ENCODE data around the gene TBCD.
"Not testable (repeated sequence)": the region's sequence is repeated elsewhere in the genome, so short reads cannot be mapped to it uniquely, and the experiment has no call there.

TBCD gene

GRCh38 chr17:82736511-82737185 lies 15.2 kb upstream of the TBCD start:
- TF ChIP-seq CTCF (IDR thresholded peaks at IDR 0.05; ENCODE audit: low read depth, low read length): no peak
- H3K4me1 ChIP-seq: no peaks in the 10 kb centered on the region
- no peak overlapping the region for H3K4me3 ChIP-seq (ENCODE audit: low read depth, low read length)
- peaks cover 3% of the 10 kb centered on the region; the same call in 1 of the 2 replicates for H3K36me3 ChIP-seq
- no peaks in the 10 kb centered on the region; the same call in 1 of the 2 replicates for H3K9me3 ChIP-seq
- no peak for DNase-seq
- H3K27me3 ChIP-seq: no peaks in the 10 kb centered on the region

GRCh38 chr17:82737967-82738877 lies 13.6 kb upstream of the TBCD start:
- no peak overlapping the region for H3K4me3 ChIP-seq (ENCODE audit: low read depth, low read length)
- peaks cover 3% of the 10 kb centered on the region; the same call in 1 of the 2 replicates for H3K36me3 ChIP-seq
- no peak for TF ChIP-seq CTCF (IDR thresholded peaks at IDR 0.05; ENCODE audit: low read depth, low read length)
- no peaks in the 10 kb centered on the region; the same call in 1 of the 2 replicates for H3K9me3 ChIP-seq
- DNase-seq: no peak
- H3K27me3 ChIP-seq: no peaks in the 10 kb centered on the region
- no peaks in the 10 kb centered on the region for H3K4me1 ChIP-seq

GRCh38 chr17:82740906-82741759 lies 10.7 kb upstream of the TBCD start:
- Histone ChIP-seq H3K36me3 (peaks cover 3% of the 10 kb centered on the region; the same call in 1 of the 2 replicates), H3K9me3 (no peaks in the 10 kb centered on the region; the same call in 1 of the 2 replicates), H3K4me1 (no peaks in the 10 kb centered on the region), H3K27me3 (no peaks in the 10 kb centered on the region), H3K4me3 (ENCODE audit: low read depth, low read length) (no peak overlapping the region)
- no peak for DNase-seq
- TF ChIP-seq CTCF (IDR thresholded peaks at IDR 0.05; ENCODE audit: low read depth, low read length): no peak

GRCh38 chr17:82743344-82744219 lies 8.3 kb upstream of the TBCD start:
- H3K9me3 ChIP-seq: no peaks in the 10 kb centered on the region; the same call in 1 of the 2 replicates
- H3K27me3 ChIP-seq: no peaks in the 10 kb centered on the region
- H3K4me3 ChIP-seq (ENCODE audit: low read depth, low read length): no peak overlapping the region
- peaks cover 3% of the 10 kb centered on the region; the same call in 1 of the 2 replicates for H3K36me3 ChIP-seq
- TF ChIP-seq CTCF (IDR thresholded peaks at IDR 0.05; ENCODE audit: low read depth, low read length): no peak
- H3K4me1 ChIP-seq: no peaks in the 10 kb centered on the region
- DNase-seq: no peak

GRCh38 chr17:82744736-82745135 lies 7.1 kb upstream of the TBCD start:
- H3K36me3 ChIP-seq: not testable (repeated sequence)

More at GRCh38 chr17:82744736-82745135, 7.1 kb upstream of the TBCD start:
- H3K27me3 ChIP-seq; H3K4me1 ChIP-seq; H3K4me3 ChIP-seq (ENCODE audit: low read depth, low read length); DNase-seq; H3K9me3 ChIP-seq: not testable (repeated sequence)
